ENCODE data around the gene RAI1.
"Not testable (repeated sequence)": the region's sequence is repeated elsewhere in the genome, so short reads cannot be mapped to it uniquely, and the experiment has no call there.

The RAI1 gene

GRCh38 chr17:17666111-17666714 lies 15.0 kb upstream of the RAI1 start:
- no peak for DNase-seq

- DNase-seq: no peak
These were observed 14.0 kb upstream of the RAI1 start for GRCh38 chr17:17667231-17667630.

- no peak for DNase-seq
These were observed 13.3 kb upstream of the RAI1 start for GRCh38 chr17:17667947-17668346.

- DNase-seq: no peak
These were observed 12.9 kb upstream of the RAI1 start for GRCh38 chr17:17668358-17668757.

GRCh38 chr17:17668775-17669579 lies 12.3 kb upstream of the RAI1 start:
- DNase-seq: no peak

- DNase-seq: no peak
These were observed 11.6 kb upstream of the RAI1 start for GRCh38 chr17:17669580-17670235.

GRCh38 chr17:17670701-17671305 lies 10.5 kb upstream of the RAI1 start:
- no peak for DNase-seq

- DNase-seq: no peak
These were observed 9.7 kb upstream of the RAI1 start for GRCh38 chr17:17671369-17672129.

- DNase-seq: no peak
These were observed 8.5 kb upstream of the RAI1 start for GRCh38 chr17:17672453-17673368.

GRCh38 chr17:17675416-17675815 lies 5.8 kb upstream of the RAI1 start:
- DNase-seq: no peak

GRCh38 chr17:17675925-17676534 lies 5.2 kb upstream of the RAI1 start:
- DNase-seq: peak; percentile 22

GRCh38 chr17:17676752-17677151 lies 4.5 kb upstream of the RAI1 start:
- no peak for DNase-seq

GRCh38 chr17:17677299-17678040 lies 3.8 kb upstream of the RAI1 start:
- no peak for DNase-seq

- not testable (repeated sequence) for DNase-seq
These were observed 3.1 kb upstream of the RAI1 start for GRCh38 chr17:17678063-17678699.

GRCh38 chr17:17679243-17679642 lies 2.0 kb upstream of the RAI1 start:
- no peak for DNase-seq

GRCh38 chr17:17679748-17680147 lies 1.5 kb upstream of the RAI1 start:
- DNase-seq: no peak

- DNase-seq: no peak
These were observed 626 bp upstream of the RAI1 start for GRCh38 chr17:17680477-17681186.

GRCh38 chr17:17681744-17682292 lies 560 bp downstream of the RAI1 start:
- peak; percentile 12 for DNase-seq

- peak; percentile 47 for DNase-seq
These were observed 1.1 kb downstream of the RAI1 start for GRCh38 chr17:17682293-17682736.
